Measurements from ENCODE around the gene RPS6KA2. TPM values are rescaled to one million over a fixed set of nuclear protein-coding genes. Genes with fewer than 3 reads are reported as not detected.

The RPS6KA2 gene
- total and polyA plus RNA-seq, 9 donors, result 24.4 to 75.5 (median 48.1) TPM

- H3K9me3 ChIP-seq, result no peaks in the 10 kb centered on the region
- H3K4me1 ChIP-seq (ENCODE audit: insufficient read depth), result peaks cover 4% of the 10 kb centered on the region
- no peaks in the 10 kb centered on the region for H3K27me3 ChIP-seq
- no peaks in the 10 kb centered on the region for H3K36me3 ChIP-seq
- no peak overlapping the region for H3K4me3 ChIP-seq
- TF ChIP-seq POLR2A (IDR thresholded peaks at IDR 0.05) (no peak), EP300 (IDR thresholded peaks at IDR 0.05) (no peak), CTCF (IDR thresholded peaks at IDR 0.05) (no peak)
- intact Hi-C loops (cut with DNase I), result no loop called here
- no peak for DNase-seq
- H3K27ac ChIP-seq, result no peak overlapping the region
Measured at GRCh38 chr6:166556336-166556735, 70.7 kb downstream of the RPS6KA2 start.

- Histone ChIP-seq H3K4me1 (ENCODE audit: insufficient read depth) (peaks cover 4% of the 10 kb centered on the region), H3K4me3 (no peak overlapping the region), H3K27me3 (no peaks in the 10 kb centered on the region), H3K9me3 (no peaks in the 10 kb centered on the region), H3K27ac (no peak overlapping the region), H3K36me3 (no peaks in the 10 kb centered on the region)
- WGBS, 3 donors, result 57 to 74% (median 66%) methylated on average over 6 of the region's 6 CpGs
- no peak for DNase-seq
- TF ChIP-seq POLR2A (IDR thresholded peaks at IDR 0.05) (no peak), EP300 (IDR thresholded peaks at IDR 0.05) (no peak), CTCF (IDR thresholded peaks at IDR 0.05) (no peak)
- intact Hi-C loops (cut with DNase I), result no loop called here
Measured at GRCh38 chr6:166555086-166555485, 72.0 kb downstream of the RPS6KA2 start.

GRCh38 chr6:166554316-166554715 is 72.7 kb downstream of the RPS6KA2 start:
- 79 to 80% (median 80%) methylated on average over 8 of the region's 8 CpGs for WGBS, 3 donors
- no peak for DNase-seq
- H3K27me3 ChIP-seq, result no peaks in the 10 kb centered on the region
- H3K9me3 ChIP-seq, result no peaks in the 10 kb centered on the region
- TF ChIP-seq EP300 (IDR thresholded peaks at IDR 0.05), result no peak
- TF ChIP-seq POLR2A (IDR thresholded peaks at IDR 0.05), result no peak
- TF ChIP-seq CTCF (IDR thresholded peaks at IDR 0.05), result no peak
- intact Hi-C loops (cut with DNase I), result no loop called here
- H3K36me3 ChIP-seq, result no peaks in the 10 kb centered on the region
- no peak overlapping the region for H3K4me3 ChIP-seq
- H3K27ac ChIP-seq, result no peak overlapping the region
- H3K4me1 ChIP-seq (ENCODE audit: insufficient read depth), result peaks cover 4% of the 10 kb centered on the region

GRCh38 chr6:166553563-166554271 is 73.3 kb downstream of the RPS6KA2 start:
- Histone ChIP-seq H3K4me1 (ENCODE audit: insufficient read depth) (peaks cover 4% of the 10 kb centered on the region), H3K27me3 (no peaks in the 10 kb centered on the region), H3K4me3 (no peak overlapping the region), H3K27ac (no peak overlapping the region), H3K36me3 (no peaks in the 10 kb centered on the region), H3K9me3 (no peaks in the 10 kb centered on the region)
- intact Hi-C loops (cut with DNase I), result no loop called here
- 58 to 68% (median 61%) methylated on average over 13 of the region's 13 CpGs for WGBS, 3 donors
- DNase-seq, result no peak
- TF ChIP-seq CTCF (IDR thresholded peaks at IDR 0.05), result no peak
- TF ChIP-seq POLR2A (IDR thresholded peaks at IDR 0.05), result no peak
- TF ChIP-seq EP300 (IDR thresholded peaks at IDR 0.05), result no peak
